ENCODE measurements around the gene POR.

Gene POR

DNA sequence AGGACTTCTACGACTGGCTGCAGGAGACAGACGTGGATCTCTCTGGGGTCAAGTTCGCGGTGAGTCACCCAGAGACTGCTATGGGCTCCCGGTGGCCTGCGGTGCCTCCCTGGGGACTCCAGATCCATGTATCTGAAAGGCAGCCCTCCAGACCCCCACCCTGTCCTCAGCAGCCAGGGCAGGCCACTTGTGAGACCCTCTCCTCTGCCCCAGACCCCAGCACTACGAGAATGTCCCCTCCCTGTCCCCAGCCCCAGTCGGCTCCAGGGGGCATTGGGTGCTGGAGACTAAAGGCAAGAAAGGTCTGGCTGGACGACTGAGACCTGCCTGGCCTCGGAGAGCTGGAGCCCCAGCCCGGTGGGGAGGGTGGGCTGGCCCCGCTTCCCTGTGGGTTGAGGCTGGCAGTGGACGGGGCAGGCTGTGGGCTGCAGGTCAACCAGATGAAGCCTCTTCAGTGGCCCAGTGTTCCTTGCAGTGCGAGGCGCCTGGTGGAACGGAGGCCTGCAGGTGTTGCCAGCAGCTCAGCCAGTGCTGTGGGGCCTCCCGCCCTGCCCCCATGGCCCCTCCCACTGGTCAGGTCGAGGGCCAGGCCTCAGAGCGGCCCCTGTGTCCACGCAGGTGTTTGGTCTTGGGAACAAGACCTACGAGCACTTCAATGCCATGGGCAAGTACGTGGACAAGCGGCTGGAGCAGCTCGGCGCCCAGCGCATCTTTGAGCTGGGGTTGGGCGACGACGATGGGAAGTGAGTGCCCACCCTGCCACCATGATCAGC is 65.7 kb downstream of the POR start:
- no peak for DNase-seq

- DNase-seq: no peak
These were observed 66.2 kb downstream of the POR start for GRCh38 chr7:75981203-75981452.

DNA sequence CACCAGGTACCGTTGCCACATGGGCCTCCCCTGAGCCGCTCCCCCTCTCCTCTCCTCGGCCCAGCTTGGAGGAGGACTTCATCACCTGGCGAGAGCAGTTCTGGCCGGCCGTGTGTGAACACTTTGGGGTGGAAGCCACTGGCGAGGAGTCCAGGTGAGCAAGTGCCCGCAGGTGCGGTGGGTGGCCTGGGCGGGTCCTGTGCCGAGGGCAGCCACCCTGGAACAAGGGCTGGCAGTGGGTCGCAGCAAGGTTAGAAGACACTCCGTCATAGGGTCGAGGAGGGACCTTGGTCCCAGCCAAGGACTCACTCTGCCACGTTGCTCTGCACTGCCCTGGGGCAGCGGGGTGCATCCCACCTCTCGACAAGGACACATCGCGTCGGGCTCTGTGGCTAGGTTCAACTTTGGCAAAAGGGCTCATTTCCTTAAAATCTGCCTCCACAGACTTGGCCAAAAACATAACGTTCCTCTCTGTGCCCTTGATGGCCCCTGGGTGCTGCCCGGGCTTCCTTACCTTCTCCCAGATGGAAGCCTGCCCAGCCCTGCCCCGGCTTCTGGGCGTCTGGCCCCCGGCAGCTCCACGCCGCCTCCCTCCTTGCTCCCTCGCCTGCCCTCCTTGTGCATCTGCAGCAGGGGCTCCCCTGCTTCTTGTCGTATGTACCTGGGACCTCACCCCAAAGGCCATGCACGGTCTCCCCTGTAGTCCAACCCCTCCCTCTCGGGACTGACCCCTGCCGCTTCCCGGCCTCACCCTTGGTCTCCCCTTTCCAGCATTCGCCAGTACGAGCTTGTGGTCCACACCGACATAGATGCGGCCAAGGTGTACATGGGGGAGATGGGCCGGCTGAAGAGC is 66.7 kb downstream of the POR start:
- no peak for DNase-seq

GRCh38 chr7:75982306-75983064 is 67.5 kb downstream of the POR start:
- DNase-seq: no peak

- no peak for DNase-seq
These were observed 68.6 kb downstream of the POR start for GRCh38 chr7:75983471-75984129.

GRCh38 chr7:75984130-75985008 is 69.4 kb downstream of the POR start:
- no peak for DNase-seq

DNA sequence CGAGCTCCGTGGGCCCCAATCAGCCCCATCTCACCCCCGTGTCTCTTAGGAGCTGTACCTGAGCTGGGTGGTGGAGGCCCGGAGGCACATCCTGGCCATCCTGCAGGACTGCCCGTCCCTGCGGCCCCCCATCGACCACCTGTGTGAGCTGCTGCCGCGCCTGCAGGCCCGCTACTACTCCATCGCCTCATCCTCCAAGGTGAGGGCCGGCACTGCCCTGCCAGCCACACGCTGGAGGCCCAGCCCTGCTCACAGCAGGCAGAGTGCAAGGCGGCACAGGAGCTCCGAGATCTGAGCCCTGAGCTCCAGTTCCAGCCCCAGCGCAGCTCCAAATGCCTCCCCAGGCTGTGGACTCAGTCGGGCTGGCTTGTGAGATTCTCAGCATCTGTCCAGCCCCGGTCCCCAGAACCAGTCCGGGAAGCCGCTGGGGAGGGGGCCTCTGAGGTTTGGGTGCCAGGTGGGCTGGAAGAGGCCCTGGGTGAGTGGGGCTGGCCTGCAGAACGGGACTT is 70.1 kb downstream of the POR start:
- DNase-seq: no peak

DNA sequence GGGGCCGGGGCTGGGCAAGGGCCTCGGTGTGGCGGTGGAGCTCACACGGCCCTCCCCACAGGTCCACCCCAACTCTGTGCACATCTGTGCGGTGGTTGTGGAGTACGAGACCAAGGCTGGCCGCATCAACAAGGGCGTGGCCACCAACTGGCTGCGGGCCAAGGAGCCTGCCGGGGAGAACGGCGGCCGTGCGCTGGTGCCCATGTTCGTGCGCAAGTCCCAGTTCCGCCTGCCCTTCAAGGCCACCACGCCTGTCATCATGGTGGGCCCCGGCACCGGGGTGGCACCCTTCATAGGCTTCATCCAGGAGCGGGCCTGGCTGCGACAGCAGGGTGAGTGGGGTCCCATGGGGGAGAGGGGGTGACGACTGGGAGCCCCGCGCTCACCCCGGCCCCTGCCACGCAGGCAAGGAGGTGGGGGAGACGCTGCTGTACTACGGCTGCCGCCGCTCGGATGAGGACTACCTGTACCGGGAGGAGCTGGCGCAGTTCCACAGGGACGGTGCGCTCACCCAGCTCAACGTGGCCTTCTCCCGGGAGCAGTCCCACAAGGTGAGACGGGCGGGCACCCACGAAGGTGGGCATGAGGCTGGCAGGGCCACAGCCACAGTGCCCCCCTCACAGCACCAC is 70.7 kb downstream of the POR start:
- no peak for DNase-seq

DNA sequence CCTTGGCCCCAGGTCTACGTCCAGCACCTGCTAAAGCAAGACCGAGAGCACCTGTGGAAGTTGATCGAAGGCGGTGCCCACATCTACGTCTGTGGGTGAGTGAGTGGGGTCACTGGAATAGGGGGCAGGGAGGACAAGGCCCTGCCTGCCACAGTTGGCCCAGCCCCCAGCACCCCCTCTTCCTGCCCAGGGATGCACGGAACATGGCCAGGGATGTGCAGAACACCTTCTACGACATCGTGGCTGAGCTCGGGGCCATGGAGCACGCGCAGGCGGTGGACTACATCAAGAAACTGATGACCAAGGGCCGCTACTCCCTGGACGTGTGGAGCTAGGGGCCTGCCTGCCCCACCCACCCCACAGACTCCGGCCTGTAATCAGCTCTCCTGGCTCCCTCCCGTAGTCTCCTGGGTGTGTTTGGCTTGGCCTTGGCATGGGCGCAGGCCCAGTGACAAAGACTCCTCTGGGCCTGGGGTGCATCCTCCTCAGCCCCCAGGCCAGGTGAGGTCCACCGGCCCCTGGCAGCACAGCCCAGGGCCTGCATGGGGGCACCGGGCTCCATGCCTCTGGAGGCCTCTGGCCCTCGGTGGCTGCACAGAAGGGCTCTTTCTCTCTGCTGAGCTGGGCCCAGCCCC is 71.3 kb downstream of the POR start:
- no peak for DNase-seq

GRCh38 chr7:75987026-75987804 is 72.3 kb downstream of the POR start:
- DNase-seq: no peak

- no peak for DNase-seq
These were observed 73.0 kb downstream of the POR start for GRCh38 chr7:75987805-75988567.

GRCh38 chr7:75988568-75989499 is 73.9 kb downstream of the POR start:
- DNase-seq: no peak

DNA sequence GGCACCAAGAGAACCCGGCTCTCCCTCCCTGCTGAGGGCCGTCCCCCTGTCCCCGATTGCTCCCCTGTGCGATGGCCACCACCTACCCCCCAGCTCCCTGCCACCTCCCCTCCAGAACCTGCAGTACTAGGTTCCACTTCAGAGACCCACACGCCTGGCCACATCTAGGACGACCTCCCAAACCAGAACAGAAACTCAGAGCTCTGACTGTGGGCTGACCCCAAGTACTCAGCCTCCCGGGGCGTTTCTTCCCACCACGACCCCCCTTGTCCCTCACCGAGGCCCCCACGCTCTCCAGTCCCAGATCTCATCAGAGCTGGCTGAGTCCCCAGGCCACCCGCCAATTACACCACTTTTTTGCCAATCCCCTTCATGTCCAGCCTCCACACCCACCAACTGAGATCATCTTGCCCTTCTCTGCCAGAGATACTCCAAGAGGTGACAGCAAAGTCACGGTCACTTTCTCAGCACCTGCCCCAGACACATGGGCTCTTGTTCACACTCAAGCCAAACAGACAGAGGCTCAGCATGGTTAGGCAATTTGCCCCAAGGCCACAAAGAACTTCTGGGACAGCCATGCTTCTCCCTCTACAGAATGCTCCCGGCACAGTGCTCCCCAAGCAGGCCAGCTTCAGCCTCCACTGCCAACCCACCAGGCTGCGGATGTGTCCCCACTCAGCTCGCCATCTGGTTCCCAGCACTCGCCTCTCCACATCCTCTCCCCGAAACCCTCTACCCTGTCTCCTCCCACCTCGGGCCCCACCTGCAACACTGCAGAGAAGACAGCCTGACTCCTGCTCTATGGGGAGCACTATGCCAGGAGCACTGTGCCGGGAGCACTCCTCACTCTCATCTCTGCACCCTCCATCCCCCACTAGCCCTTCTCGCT is 74.8 kb downstream of the POR start:
- no peak for DNase-seq

- no peak for DNase-seq
These were observed 76.7 kb downstream of the POR start for GRCh38 chr7:75991531-75992082.

DNA sequence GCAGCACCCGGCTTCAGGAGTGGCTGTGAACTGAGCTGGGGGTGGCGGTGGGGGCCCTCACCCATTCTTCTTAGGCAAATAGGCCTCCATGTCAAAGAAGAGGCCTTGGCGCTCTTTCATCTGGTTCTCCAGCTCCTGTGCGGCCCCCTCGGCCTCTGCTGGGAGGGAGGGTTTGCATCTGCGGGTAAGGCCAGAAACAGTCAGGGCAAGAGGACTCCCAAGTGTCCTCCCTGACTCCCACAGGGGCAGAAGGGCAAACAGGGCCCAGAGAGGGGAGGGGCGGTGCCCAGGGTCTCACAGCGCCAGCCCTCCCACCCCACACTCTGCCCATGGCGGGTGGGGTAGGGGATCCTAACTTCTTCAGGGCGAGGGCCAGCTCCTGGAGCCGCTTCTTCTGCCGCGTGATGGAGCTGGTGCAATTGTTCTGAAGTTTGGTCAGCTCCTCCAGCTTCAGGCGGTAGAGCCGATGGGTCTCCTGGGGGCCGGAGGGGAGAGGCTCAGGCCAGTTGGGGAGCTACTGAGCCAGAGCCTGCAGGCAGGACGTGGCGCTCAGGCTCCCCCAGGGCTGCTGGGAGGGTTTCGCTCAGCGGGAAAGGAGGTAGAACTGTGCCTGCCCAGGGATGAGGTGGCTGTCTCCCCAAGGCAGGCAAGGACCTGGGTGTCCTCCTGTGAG is 77.3 kb downstream of the POR start:
- DNase-seq: no peak

DNA sequence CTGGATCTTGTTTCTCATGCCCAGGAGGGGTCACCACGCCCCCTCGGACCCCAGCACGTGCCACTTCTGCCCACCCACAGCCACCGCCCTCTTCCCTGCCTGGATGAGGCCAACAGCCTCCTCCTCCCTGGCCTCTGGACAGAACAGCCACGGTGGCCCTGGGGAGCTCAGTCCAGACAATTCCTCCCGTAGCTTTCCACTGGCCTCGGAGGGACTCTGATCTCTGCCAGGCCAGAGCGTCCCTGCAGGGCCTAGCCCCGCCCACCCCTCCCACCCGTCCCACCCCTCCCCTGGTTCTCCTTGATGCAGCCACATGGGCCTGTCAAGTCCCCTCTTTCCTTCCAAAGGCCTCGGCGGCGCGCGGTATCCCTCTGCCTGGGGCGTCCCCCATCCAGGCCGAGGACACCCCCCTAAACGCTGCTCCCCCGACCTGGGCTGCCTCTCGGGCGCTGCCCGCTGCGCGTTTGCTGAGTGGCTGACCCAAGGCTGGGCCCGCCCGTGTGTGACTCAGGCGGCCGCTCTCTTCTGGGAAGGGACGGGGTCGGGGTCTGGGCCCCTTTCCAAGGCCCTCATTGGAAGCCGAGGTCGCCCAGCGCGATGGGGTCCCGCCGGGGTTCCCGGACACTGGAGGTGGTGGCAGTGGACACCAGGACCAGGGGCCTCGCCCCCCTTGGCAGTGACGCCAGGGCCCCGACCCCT is 78.9 kb downstream of the POR start:
- DNase-seq: no peak
